GM12891 (cell line): Measurements from ENCODE around the gene CDH4.

Experiments used
- POLR2A ChIP-seq: IDR thresholded peaks from 2 replicates; pipeline ENCODE4 v1.6.1; 2011; ENCODE audit warnings: low read depth, low read length, control low read depth
- POLR2AphosphoS5 ChIP-seq: IDR thresholded peaks from 2 replicates; pipeline ENCODE4 v1.6.1; 2011; ENCODE audit warnings: low read depth, low read length, control low read depth
- TAF1 ChIP-seq: IDR thresholded peaks from 2 replicates; pipeline ENCODE4 v1.6.1; 2011; ENCODE audit warnings: low read depth, low read length, control low read depth

DNA sequence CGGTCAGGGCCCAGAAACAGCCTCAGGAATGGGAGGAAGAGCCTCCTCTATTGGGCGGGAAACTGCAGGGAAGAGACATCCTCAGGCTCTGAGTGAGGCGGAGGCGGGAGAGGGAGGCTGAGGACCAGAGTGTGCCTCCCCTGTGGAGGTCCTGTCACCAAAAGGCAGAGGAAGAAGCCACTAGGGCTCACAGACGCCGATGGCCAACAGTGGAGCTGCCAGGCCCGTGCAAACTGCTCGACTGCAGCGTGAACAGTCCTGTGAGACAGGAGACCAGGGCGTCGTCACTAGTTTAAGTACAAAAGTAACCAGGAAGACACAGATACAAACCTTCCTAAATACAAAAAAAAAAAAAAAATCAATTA is 730.9 kb downstream of the CDH4 start:
- no peak for TF ChIP-seq POLR2AphosphoS5
- TF ChIP-seq POLR2A: no peak
- TF ChIP-seq TAF1: no peak
